Measurements from ENCODE around the gene TMEM145.
"Not testable (repeated sequence)": the region's sequence is repeated elsewhere in the genome, so short reads cannot be mapped to it uniquely, and the experiment has no call there.

The TMEM145 gene

GRCh38 chr19:42334697-42335373 is 21.7 kb downstream of the TMEM145 start:
- no peak for DNase-seq (ENCODE audit: low spot score)

GRCh38 chr19:42335374-42335936 is 22.3 kb downstream of the TMEM145 start:
- DNase-seq (ENCODE audit: low spot score), result no peak

- no peak for DNase-seq (ENCODE audit: low spot score)
These were observed 22.9 kb downstream of the TMEM145 start for GRCh38 chr19:42335971-42336370.

DNA sequence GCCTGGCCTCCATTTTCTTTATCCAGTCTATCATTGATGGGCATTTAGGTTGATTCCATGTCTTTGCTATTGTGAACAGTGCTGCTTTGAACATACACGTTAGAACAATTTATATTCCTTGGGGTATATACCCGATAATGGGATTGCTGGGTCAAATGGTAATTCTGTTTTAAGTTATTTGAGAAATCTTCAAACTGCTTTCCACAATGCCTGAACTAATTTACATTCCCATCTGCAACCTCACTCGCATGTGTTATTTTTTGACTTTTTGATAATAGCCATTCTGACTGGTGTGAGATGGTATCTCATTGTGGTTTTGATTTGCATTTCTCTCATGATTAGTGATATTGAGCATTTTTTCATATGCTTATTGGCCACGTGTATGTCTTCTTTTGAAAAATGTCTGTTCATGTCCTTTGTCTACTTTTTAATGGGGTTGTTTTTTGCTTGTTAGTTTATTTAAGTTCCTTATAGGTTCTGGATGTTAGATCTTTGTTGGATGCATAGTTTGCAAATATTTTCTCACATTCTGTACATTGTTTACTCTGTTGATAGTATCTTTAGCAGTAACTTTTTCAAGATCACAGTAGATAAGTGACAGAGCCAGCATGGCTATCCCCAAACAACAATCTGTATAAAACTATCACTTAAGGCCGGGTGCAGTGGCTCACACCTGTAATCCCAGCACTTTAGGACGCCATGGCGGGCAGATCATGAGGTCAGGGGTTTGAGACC is 26.2 kb downstream of the TMEM145 start:
- DNase-seq (ENCODE audit: low spot score), result not testable (repeated sequence)

DNA sequence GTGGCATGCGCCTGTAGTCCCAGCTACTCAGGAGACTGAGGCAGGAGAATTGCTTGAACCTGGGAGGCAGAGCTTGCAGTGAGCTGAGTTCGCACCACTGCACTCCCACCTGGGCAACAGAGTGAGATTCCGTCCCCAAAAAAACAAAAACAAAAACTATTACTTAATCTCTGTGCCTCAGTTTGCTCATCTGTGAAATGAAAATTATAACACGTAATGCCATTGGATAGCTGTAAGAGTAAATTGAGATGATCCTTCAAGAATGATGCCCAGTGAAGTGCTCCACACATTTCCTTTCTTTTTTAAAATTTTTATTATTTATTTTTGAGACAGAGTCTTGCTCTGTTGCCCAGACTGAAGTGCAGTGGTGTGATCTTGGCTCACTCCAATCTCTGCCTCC is 26.8 kb downstream of the TMEM145 start:
- DNase-seq (ENCODE audit: low spot score), result not testable (repeated sequence)

GRCh38 chr19:42343344-42344110 is 30.4 kb downstream of the TMEM145 start:
- no peak for DNase-seq (ENCODE audit: low spot score)

- DNase-seq (ENCODE audit: low spot score), result no peak
These were observed 31.3 kb downstream of the TMEM145 start for GRCh38 chr19:42344336-42344893.

DNA sequence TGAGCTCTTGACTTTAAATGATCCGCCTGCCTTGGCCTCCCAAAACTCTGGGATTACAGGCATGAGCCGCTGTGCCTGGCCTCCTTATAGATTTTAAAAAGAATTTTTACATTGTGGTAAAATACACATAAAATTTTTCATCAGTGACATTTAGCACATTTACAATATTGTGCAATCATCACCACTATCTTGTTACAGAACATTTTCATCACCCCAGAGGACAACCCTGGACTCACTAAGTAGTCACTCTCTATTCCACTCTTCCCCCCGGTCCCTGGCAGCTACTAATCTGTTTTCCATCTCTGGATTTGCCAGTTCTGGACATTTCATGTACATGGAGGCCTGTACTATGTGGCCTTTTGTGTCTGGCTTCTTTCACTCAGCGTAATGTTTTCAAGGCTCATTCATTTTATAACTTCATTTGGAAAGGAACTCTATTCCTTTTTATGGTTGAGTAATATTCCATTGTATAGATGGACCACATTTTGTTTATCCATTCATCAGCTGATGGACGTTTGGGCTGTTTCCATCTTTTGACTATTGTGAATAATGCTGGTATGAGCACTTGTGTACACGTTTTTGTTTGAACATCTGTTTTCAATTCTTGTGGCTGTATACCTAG is 32.2 kb downstream of the TMEM145 start:
- no peak for DNase-seq (ENCODE audit: low spot score)

GRCh38 chr19:42348211-42348610 is 35.1 kb downstream of the TMEM145 start:
- no peak for DNase-seq (ENCODE audit: low spot score)

DNA sequence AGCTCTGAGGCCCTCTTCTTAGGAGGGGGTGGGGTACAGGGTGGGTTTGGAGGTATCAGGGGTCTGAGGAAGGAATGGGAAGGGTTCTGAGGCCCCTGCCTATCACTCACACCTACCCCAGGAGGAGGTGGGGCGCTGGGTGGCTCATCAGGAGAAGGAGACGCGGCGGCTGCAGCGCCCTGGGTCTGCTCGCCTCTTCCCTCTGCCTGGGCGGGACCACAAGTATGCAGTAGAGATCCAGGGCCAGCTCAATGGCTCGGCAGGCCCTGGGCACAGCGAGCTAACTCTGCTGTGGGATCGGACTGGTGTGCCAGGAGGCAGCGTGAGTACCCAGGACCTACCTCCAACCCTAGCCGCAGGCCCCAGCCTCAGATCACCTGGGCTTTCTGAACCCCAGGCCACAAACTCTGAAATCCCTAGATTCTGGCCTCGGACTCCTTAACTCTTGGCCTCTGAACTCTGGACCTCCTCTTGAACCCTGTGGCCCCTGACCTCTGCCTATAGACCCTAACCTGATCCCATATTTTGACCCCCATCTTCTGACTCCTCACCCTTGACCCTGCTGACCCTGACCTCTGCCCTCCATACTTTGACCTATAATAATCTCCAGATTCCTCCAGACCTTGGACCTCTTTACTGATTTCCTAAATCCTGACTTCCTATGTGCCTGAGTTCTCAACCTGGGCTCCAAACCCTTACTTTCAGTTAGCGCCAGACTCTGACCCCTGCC is 36.4 kb downstream of the TMEM145 start:
- no peak for DNase-seq (ENCODE audit: low spot score)

DNA sequence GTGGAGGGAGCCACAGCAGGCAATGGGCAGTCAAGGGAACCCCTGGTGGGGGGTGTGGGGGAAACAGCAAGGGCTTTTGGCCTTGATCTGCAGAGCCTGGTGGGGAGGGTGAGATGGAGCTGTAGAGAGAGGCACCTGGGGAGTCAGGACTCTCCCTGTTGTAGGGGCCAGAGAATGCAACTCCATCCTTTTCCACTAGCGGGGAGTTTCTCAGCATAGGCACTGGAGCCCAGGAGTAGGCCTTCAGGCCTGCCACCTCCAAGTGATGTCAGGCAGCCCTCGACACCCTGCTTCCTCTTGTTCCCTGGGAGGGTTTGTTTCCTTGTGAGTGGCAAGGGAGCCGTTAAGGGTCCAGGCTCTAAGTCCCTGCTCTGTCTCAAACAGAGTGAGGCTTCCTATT is 37.3 kb downstream of the TMEM145 start:
- no peak for DNase-seq (ENCODE audit: low spot score)

GRCh38 chr19:42351079-42351735 is 38.1 kb downstream of the TMEM145 start:
- no peak for DNase-seq (ENCODE audit: low spot score)

DNA sequence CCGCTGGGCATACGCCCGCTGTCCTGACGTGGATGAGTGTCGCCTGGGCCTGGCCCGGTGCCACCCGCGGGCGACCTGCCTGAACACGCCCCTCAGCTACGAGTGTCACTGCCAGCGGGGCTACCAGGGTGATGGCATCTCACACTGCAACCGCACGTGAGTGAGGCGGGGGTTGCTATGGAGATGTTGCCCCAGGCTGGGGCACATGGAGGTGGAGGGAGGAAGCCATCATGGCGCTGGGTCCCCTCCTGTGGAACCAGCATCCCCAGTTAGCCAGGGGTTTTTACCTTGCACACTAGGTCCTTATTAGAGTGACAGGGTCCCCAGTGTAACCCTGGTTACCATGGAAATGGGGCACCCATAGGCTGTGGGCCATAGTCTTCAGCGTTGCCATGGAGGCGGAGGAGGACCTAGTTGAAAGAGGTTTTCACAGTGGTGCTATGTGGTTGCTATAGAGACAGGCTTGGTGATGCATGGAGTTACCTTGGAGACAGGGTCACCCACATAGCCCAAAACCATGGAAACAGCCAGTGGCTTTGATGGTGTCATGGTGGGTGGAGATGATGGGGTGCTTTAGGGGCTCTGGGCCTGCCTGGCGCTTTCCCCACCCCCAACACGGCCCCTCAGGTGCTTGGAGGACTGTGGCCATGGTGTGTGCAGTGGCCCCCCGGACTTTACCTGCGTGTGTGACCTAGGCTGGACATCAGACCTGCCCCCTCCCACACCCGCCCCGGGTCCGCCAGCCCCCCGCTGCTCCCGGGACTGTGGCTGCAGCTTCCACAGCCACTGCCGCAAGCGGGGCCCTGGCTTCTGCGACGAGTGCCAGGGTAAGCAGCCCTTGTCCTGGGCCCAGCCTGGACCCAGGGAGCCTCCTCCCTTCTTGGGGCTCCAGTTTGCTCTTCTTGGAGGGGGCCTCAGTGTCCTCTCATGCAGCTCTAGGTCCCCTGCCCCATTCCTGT is 39.5 kb downstream of the TMEM145 start:
- DNase-seq (ENCODE audit: low spot score), result no peak

- no peak for DNase-seq (ENCODE audit: low spot score)
These were observed 40.4 kb downstream of the TMEM145 start for GRCh38 chr19:42353341-42354015.

GRCh38 chr19:42355896-42356295 is 42.8 kb downstream of the TMEM145 start:
- no peak for DNase-seq (ENCODE audit: low spot score)

DNA sequence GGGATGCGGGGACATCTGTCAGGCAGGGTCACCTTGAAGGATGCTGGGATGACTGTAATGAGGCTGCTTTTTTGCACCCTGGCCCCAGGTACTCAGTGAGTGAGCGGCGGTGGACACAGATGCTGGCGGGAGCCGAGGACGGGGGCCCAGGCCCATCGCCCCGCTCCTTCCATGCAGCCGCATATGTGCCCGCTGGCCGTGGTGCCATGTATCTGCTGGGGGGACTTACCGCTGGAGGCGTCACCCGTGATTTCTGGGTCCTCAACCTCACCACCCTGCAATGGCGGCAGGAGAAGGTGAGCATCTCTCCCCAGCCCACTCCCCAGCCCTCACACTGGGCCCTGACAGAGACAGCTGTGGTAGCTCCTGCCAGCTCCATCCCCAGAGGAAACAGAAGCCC is 43.6 kb downstream of the TMEM145 start:
- DNase-seq (ENCODE audit: low spot score), result no peak

DNA sequence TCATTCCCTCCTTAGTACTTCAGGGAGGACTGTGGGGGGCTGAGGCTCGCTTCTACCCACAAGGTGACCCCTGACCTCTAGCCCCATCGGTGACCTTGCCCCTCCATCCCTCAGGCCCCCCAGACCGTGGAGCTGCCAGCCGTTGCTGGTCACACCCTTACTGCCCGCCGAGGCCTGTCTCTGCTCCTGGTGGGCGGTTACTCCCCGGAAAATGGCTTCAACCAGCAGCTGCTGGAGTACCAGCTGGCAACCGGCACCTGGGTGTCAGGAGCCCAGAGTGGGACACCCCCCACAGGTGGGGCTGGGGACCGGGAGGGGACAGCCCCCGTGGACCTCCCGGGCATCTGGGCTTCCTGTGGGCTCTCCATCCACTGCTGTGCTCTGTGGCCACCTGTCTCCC is 44.2 kb downstream of the TMEM145 start:
- DNase-seq (ENCODE audit: low spot score), result no peak

GRCh38 chr19:42360787-42361544 is 47.9 kb downstream of the TMEM145 start:
- DNase-seq (ENCODE audit: low spot score), result no peak

All from hematopoietic multipotent progenitor cell treated with erythropoietin and hydrocortisone succinate and interleukin-3 and kit ligand, for 17 days (in vitro differentiated cells).